ENCODE results near the gene ADSS1.

The ADSS1 gene

DNA sequence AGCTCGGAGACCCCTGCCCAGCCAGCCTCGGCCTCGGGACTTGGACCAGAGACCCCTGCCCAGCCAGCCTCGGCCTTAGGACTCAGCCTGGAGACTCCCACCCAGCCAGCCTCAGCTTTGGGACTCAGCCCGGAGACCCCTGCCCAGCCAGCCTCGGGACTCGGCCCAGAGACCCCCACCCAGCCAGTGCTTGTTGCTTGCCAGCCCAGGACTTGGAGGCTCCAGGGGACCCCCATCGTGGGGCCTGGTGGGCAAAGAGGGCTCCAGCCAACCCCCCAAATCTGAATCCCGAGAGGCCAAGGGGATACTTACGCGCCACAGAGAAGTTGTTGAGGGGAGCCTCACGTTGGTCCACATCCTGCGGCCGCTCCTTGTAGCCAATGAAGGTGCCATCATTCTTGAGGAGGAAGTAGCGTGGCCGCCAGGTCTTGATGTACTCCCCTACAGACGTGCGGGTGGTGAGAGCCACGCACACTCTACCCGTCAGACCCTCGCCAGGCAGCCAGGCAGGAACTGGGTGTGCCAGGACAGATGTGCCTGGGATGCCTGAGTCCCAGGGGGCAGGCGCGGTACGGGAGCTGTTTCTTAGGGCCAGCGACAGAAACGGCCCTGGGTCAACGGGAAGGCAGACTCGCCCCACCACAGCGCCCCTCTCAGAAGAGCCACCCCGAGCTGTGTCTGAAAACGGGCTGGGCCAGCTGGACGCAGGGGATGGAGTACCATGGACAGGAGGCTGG, 55.9 kb downstream of the ADSS1 start:
- Histone ChIP-seq H4K5ac (ENCODE audit: low read length) (no peak overlapping the region), H3K4me1 (ENCODE audit: control insufficient read depth, low read depth, low read length) (no peaks in the 10 kb centered on the region), H3K56ac (ENCODE audit: low read length) (no peak overlapping the region), H2BK120ac (ENCODE audit: low read depth, low read length) (no peak overlapping the region), H3K27ac (ENCODE audit: low read depth, low read length) (no peak overlapping the region), H3K4me3 (ENCODE audit: low read length) (no peak overlapping the region), H3K18ac (ENCODE audit: low read length) (no peak overlapping the region), H3K36me3 (ENCODE audit: control insufficient read depth, insufficient read depth, low read length) (peaks cover 2% of the 10 kb centered on the region), H3K79me2 (ENCODE audit: control insufficient read depth, insufficient read depth, low read length) (no peaks in the 10 kb centered on the region), H3K9ac (ENCODE audit: low read length) (no peak overlapping the region), H2BK5ac (ENCODE audit: low read length) (no peak overlapping the region), H3K4me2 (ENCODE audit: low read length) (no peak overlapping the region), H3K23ac (ENCODE audit: low read length) (no peak overlapping the region), H2BK15ac (replicated peaks; ENCODE audit: low read depth) (no peak overlapping the region), H2AK5ac (ENCODE audit: low read length) (no peak overlapping the region), H4K8ac (ENCODE audit: low read depth, low read length) (no peak overlapping the region), H3K79me1 (ENCODE audit: low read length) (no peaks in the 10 kb centered on the region), H3K27me3 (ENCODE audit: insufficient read depth, low read length, poor library complexity) (no peaks in the 10 kb centered on the region), H3K4ac (ENCODE audit: low read depth, low read length) (no peak overlapping the region)
- no CpG with 5 or more reads among the region's 32 CpGs for WGBS (ENCODE audit: extremely low coverage, insufficient coverage, low lambda C conversion rate)
- no peak for DNase-seq

DNA sequence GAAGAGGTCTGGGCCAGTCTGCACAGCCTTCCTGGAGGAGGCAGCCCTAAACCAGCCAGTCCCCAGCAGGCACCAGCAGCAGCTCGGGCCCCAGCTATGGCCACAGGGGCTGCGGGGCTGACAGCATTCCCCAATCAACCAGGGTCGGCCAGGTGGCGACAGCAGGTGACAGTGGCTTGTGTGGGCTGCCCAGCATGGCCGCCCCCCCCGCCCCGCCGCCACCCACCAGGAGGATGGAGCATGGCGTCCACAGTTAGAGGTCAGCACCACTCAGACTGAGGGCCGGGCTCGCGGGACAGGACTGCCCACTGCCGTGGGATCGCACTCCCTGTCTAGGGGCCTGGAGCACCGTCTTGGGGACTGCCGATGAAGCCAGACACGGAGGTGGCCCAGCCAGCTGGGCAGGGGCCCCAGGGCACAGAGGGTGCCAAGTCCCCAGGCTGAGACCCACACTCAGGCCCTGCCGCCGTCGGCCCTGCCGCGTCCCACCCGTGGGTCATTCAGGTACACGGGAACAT, 56.5 kb downstream of the ADSS1 start:
- no peak overlapping the region for H3K9ac ChIP-seq (ENCODE audit: low read length)
- no peak overlapping the region for H3K4me2 ChIP-seq (ENCODE audit: low read length)
- no peak overlapping the region for H3K4me3 ChIP-seq (ENCODE audit: low read length)
- no CpG with 5 or more reads among the region's 24 CpGs for WGBS (ENCODE audit: extremely low coverage, insufficient coverage, low lambda C conversion rate)
- no peak overlapping the region for H2AK5ac ChIP-seq (ENCODE audit: low read length)
- H2BK120ac ChIP-seq (ENCODE audit: low read depth, low read length) = no peak overlapping the region
- no peak overlapping the region for H4K8ac ChIP-seq (ENCODE audit: low read depth, low read length)
- H3K4ac ChIP-seq (ENCODE audit: low read depth, low read length) = no peak overlapping the region
- no peaks in the 10 kb centered on the region for H3K27me3 ChIP-seq (ENCODE audit: insufficient read depth, low read length, poor library complexity)
- no peaks in the 10 kb centered on the region for H3K79me1 ChIP-seq (ENCODE audit: low read length)
- no peak overlapping the region for H3K27ac ChIP-seq (ENCODE audit: low read depth, low read length)
- no peaks in the 10 kb centered on the region for H3K4me1 ChIP-seq (ENCODE audit: control insufficient read depth, low read depth, low read length)
- H2BK5ac ChIP-seq (ENCODE audit: low read length) = no peak overlapping the region
- H3K18ac ChIP-seq (ENCODE audit: low read length) = no peak overlapping the region
- H4K5ac ChIP-seq (ENCODE audit: low read length) = no peak overlapping the region
- H2BK15ac ChIP-seq (replicated peaks; ENCODE audit: low read depth) = no peak overlapping the region
- no peak for DNase-seq
- H3K36me3 ChIP-seq (ENCODE audit: control insufficient read depth, insufficient read depth, low read length) = peaks cover under 1% of the 10 kb centered on the region
- H3K23ac ChIP-seq (ENCODE audit: low read length) = no peak overlapping the region
- H3K79me2 ChIP-seq (ENCODE audit: control insufficient read depth, insufficient read depth, low read length) = no peaks in the 10 kb centered on the region
- no peak overlapping the region for H3K56ac ChIP-seq (ENCODE audit: low read length)

DNA sequence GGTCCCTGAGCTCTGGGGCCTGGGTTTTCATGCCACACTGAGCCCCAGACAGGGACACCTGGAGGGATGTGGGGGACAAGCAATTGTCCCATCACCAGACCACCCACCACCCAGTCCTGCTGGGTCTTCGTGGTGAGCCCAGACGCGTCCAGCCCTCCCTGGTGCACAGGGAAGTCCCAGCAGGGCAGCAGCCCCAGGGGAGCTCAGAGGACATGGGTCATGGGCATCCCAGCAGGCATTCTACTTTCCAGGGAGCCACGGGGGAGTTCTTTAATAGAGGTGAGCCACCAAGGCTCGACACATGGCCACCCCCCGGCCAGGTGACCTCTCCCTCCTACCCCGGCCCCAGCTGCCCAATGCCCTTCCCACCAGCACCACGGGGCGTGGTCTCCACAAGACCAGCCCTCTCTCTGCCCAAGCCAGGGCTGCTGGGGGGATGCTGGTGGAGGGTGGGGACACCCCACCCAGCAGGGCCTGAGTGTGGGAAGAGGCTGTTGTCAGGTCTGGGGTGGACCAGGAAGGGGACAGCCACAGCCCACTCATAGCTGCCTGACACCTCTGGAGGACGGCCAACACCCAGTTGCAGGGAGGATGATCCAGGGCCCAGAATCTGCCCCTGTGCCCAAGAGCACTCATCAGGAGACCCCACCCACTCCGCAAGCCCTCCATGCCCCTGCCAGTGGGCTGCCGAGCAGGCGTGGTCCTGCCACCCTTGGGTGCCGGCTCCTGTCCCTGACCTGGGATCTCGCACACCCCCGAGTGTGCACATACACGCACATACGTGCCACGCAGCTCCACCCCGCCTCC, 57.4 kb downstream of the ADSS1 start:
- no peaks in the 10 kb centered on the region for H3K4me1 ChIP-seq (ENCODE audit: control insufficient read depth, low read depth, low read length)
- no peak overlapping the region for H3K4ac ChIP-seq (ENCODE audit: low read depth, low read length)
- H2AK5ac ChIP-seq (ENCODE audit: low read length) = no peak overlapping the region
- DNase-seq = no peak
- H3K79me1 ChIP-seq (ENCODE audit: low read length) = no peaks in the 10 kb centered on the region
- H3K18ac ChIP-seq (ENCODE audit: low read length) = no peak overlapping the region
- no peaks in the 10 kb centered on the region for H3K36me3 ChIP-seq (ENCODE audit: control insufficient read depth, insufficient read depth, low read length)
- no peaks in the 10 kb centered on the region for H3K79me2 ChIP-seq (ENCODE audit: control insufficient read depth, insufficient read depth, low read length)
- no peak overlapping the region for H3K27ac ChIP-seq (ENCODE audit: low read depth, low read length)
- H2BK120ac ChIP-seq (ENCODE audit: low read depth, low read length) = no peak overlapping the region
- no CpG with 5 or more reads among the region's 20 CpGs for whole genome bisulfite sequencing (ENCODE audit: extremely low coverage, insufficient coverage, low lambda C conversion rate)
- H4K5ac ChIP-seq (ENCODE audit: low read length) = no peak overlapping the region
- no peak overlapping the region for H4K8ac ChIP-seq (ENCODE audit: low read depth, low read length)
- H3K23ac ChIP-seq (ENCODE audit: low read length) = no peak overlapping the region
- H3K4me3 ChIP-seq (ENCODE audit: low read length) = no peak overlapping the region
- no peak overlapping the region for H3K56ac ChIP-seq (ENCODE audit: low read length)
- H2BK15ac ChIP-seq (replicated peaks; ENCODE audit: low read depth) = no peak overlapping the region
- H3K4me2 ChIP-seq (ENCODE audit: low read length) = no peak overlapping the region
- no peaks in the 10 kb centered on the region for H3K27me3 ChIP-seq (ENCODE audit: insufficient read depth, low read length, poor library complexity)
- no peak overlapping the region for H3K9ac ChIP-seq (ENCODE audit: low read length)
- no peak overlapping the region for H2BK5ac ChIP-seq (ENCODE audit: low read length)

DNA sequence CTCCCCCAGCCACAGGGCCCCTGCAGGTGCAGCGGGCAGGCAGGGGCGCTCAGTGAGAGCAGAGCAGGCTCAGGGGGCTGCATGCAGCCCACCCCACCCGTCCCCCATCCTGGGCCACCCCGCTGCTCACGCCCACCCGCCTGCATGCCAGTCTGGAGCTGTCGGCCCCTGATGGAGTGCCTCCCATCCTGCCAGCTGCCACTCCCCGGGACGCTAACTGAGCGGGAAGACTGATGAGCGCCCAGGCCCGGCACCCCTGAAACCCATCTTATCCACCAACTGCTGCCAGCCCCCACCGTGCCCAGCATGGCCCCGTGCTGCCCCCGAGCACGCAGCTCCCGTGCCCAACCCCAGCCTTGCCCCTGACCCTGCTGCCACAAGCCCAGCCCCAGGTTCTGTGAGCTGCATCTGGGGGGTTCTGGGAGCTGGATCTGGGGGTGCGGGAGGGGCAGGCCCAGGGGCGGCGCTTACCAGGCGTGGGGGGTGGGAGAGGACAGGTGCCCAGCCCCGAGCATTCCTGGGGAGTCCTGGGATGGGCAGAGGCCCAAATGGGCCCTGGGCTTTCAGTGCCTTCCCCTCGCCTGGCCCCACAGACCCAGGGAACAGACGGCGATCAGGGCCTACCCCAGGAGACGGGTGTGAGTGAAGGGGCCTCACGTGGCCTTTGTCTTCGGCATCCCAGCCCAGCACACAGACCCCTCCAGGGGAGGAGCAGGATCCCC, 58.2 kb downstream of the ADSS1 start:
- Histone ChIP-seq H2BK15ac (replicated peaks; ENCODE audit: low read depth) (no peak overlapping the region), H3K4ac (ENCODE audit: low read depth, low read length) (no peak overlapping the region), H3K27ac (ENCODE audit: low read depth, low read length) (no peak overlapping the region), H3K36me3 (ENCODE audit: control insufficient read depth, insufficient read depth, low read length) (no peaks in the 10 kb centered on the region), H3K4me1 (ENCODE audit: control insufficient read depth, low read depth, low read length) (no peaks in the 10 kb centered on the region), H3K18ac (ENCODE audit: low read length) (no peak overlapping the region), H3K4me3 (ENCODE audit: low read length) (no peak overlapping the region), H3K9ac (ENCODE audit: low read length) (no peak overlapping the region), H3K23ac (ENCODE audit: low read length) (no peak overlapping the region), H3K79me2 (ENCODE audit: control insufficient read depth, insufficient read depth, low read length) (no peaks in the 10 kb centered on the region), H2BK120ac (ENCODE audit: low read depth, low read length) (no peak overlapping the region), H2AK5ac (ENCODE audit: low read length) (no peak overlapping the region), H4K5ac (ENCODE audit: low read length) (no peak overlapping the region), H3K79me1 (ENCODE audit: low read length) (no peaks in the 10 kb centered on the region), H4K8ac (ENCODE audit: low read depth, low read length) (no peak overlapping the region), H3K56ac (ENCODE audit: low read length) (no peak overlapping the region), H2BK5ac (ENCODE audit: low read length) (no peak overlapping the region), H3K27me3 (ENCODE audit: insufficient read depth, low read length, poor library complexity) (no peaks in the 10 kb centered on the region), H3K4me2 (ENCODE audit: low read length) (no peak overlapping the region)
- no CpG with 5 or more reads among the region's 28 CpGs for WGBS (ENCODE audit: extremely low coverage, insufficient coverage, low lambda C conversion rate)
- no peak for DNase-seq

DNA sequence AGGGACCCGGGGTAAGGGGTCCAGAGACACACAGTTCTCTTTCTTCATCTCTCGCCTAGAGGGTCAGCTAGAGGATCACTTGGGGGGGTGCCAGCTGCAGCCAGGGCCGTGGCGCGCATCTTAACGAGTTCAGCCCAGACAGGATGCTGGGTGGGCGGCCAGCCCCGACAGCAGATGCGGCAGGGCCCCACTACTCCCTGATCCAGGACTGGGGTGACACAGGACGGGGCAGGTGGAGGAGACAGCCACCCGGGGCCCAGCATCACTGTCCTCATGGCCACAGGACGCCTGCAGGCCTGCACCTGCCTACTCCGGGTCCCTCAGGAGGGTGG, 58.7 kb downstream of the ADSS1 start:
- no peaks in the 10 kb centered on the region for H3K27me3 ChIP-seq (ENCODE audit: insufficient read depth, low read length, poor library complexity)
- no peak overlapping the region for H2AK5ac ChIP-seq (ENCODE audit: low read length)
- no peak overlapping the region for H2BK5ac ChIP-seq (ENCODE audit: low read length)
- H3K36me3 ChIP-seq (ENCODE audit: control insufficient read depth, insufficient read depth, low read length) = no peaks in the 10 kb centered on the region
- no peak overlapping the region for H4K8ac ChIP-seq (ENCODE audit: low read depth, low read length)
- H3K18ac ChIP-seq (ENCODE audit: low read length) = no peak overlapping the region
- no peak overlapping the region for H3K4me2 ChIP-seq (ENCODE audit: low read length)
- no peak overlapping the region for H4K5ac ChIP-seq (ENCODE audit: low read length)
- no peaks in the 10 kb centered on the region for H3K79me2 ChIP-seq (ENCODE audit: control insufficient read depth, insufficient read depth, low read length)
- no peak overlapping the region for H2BK15ac ChIP-seq (replicated peaks; ENCODE audit: low read depth)
- no peak overlapping the region for H3K56ac ChIP-seq (ENCODE audit: low read length)
- H3K23ac ChIP-seq (ENCODE audit: low read length) = no peak overlapping the region
- no peaks in the 10 kb centered on the region for H3K79me1 ChIP-seq (ENCODE audit: low read length)
- H3K9ac ChIP-seq (ENCODE audit: low read length) = no peak overlapping the region
- H3K27ac ChIP-seq (ENCODE audit: low read depth, low read length) = no peak overlapping the region
- no peak for DNase-seq
- no CpG with 5 or more reads among the region's 13 CpGs for WGBS (ENCODE audit: extremely low coverage, insufficient coverage, low lambda C conversion rate)
- no peak overlapping the region for H3K4me3 ChIP-seq (ENCODE audit: low read length)
- no peak overlapping the region for H2BK120ac ChIP-seq (ENCODE audit: low read depth, low read length)
- H3K4ac ChIP-seq (ENCODE audit: low read depth, low read length) = no peak overlapping the region
- H3K4me1 ChIP-seq (ENCODE audit: control insufficient read depth, low read depth, low read length) = no peaks in the 10 kb centered on the region
